HCT116 (cell line): ENCODE data around the gene NCBP3.

ENCODE experiments used
- CEBPB ChIP-seq: IDR thresholded peaks from 2 replicates; pipeline ENCODE4 v1.6.1; 2012; ENCODE audit warnings: low read depth
- EZH2 ChIP-seq: fragments of 200-600 bp; sonication (generic); IDR thresholded peaks from 2 replicates; pipeline ENCODE4 v1.6.1; 2017; ENCODE audit warnings: antibody characterized with exemption, mixed run types
- EZH2phosphoT487 ChIP-seq: fragments of 200-600 bp; IDR thresholded peaks from 2 replicates; pipeline ENCODE4 v1.6.1; 2018; ENCODE audit warnings: antibody characterized with exemption, borderline replicate concordance
- JUND ChIP-seq: IDR thresholded peaks from 2 replicates; pipeline ENCODE4 v1.6.1; 2012
- POLR2A ChIP-seq: IDR thresholded peaks from 2 replicates; pipeline ENCODE4 v1.7.0; 2011; ENCODE audit warnings: borderline replicate concordance; ENCODE audit not compliant: insufficient read depth, insufficient read length; ENCODE audit errors: extremely low read depth
- YY1 ChIP-seq: IDR thresholded peaks from 2 replicates; pipeline ENCODE4 v1.6.1; 2011; ENCODE audit warnings: low read length, low read depth, moderate library complexity, mild to moderate bottlenecking; ENCODE audit not compliant: insufficient replicate concordance; ENCODE audit errors: extremely low read depth
- TF ChIP-seq, protein P1 (sequence below), 3 experiments: fragments of 200-600 bp in 1 of 3; sonication (generic) in 1 of 3; IDR thresholded peaks in 2 of 3; conservative IDR thresholded peaks in 1 of 3; 2 replicates each; pipeline ENCODE4 v1.5.1; 2012 to 2017; ENCODE audit warnings: low read depth in 2 of 3, low read length in 2 of 3, antibody characterized with exemption in 1 of 3, borderline replicate concordance in 1 of 3, control low read depth in 1 of 3, mild to moderate bottlenecking in 1 of 3, mixed read lengths in 1 of 3, mixed run types in 1 of 3, moderate library complexity in 1 of 3; ENCODE audit not compliant: insufficient read depth in 1 of 3

GRCh38 chr17:3838206-3838605, 7.8 kb downstream of the NCBP3 start:
- TF ChIP-seq, protein P1, sequence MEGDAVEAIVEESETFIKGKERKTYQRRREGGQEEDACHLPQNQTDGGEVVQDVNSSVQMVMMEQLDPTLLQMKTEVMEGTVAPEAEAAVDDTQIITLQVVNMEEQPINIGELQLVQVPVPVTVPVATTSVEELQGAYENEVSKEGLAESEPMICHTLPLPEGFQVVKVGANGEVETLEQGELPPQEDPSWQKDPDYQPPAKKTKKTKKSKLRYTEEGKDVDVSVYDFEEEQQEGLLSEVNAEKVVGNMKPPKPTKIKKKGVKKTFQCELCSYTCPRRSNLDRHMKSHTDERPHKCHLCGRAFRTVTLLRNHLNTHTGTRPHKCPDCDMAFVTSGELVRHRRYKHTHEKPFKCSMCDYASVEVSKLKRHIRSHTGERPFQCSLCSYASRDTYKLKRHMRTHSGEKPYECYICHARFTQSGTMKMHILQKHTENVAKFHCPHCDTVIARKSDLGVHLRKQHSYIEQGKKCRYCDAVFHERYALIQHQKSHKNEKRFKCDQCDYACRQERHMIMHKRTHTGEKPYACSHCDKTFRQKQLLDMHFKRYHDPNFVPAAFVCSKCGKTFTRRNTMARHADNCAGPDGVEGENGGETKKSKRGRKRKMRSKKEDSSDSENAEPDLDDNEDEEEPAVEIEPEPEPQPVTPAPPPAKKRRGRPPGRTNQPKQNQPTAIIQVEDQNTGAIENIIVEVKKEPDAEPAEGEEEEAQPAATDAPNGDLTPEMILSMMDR (IDR thresholded peaks at IDR 0.05 in 2 of 3, conservative IDR thresholded peaks at IDR 0.05 in 1 of 3; ENCODE audit: borderline replicate concordance in 1 of 3, insufficient read depth in 1 of 3, low read depth in 2 of 3, low read length in 2 of 3), result no peak
- no peak for TF ChIP-seq CEBPB
- TF ChIP-seq POLR2A, result no peak
- no peak for TF ChIP-seq YY1
- TF ChIP-seq EZH2phosphoT487, result no peak
- TF ChIP-seq JUND, result no peak
- TF ChIP-seq EZH2, result no peak
